ENCODE results near the gene COL23A1. TPM values are rescaled to one million over a fixed set of nuclear protein-coding genes. Genes with fewer than 3 reads are reported as not detected.
A peak's percentile ranks its signal among the peaks of the same experiment; 100 is the strongest.

Gene COL23A1
- total RNA-seq, 4 donors from 2014 or later, result 0.83 to 1.8 (median 1.5) TPM

GRCh38 chr5:178385496-178385890 is 204.7 kb downstream of the COL23A1 start:
- Histone ChIP-seq H3K9me3 (no peaks in the 10 kb centered on the region), H3K27ac (replicated peaks in 1 of 4) (no peak overlapping the region), H3K36me3 (no peaks in the 10 kb centered on the region), H3K27me3 (peaks cover 0 to 36% (median 0%) of the 10 kb centered on the region in 4 donors), H3K4me1 (peaks cover 3 to 29% (median 23%) of the 10 kb centered on the region in 4 donors), H3K4me3 (no peak overlapping the region)
- no peak for TF ChIP-seq CTCF (IDR thresholded peaks at IDR 0.05)
- TF ChIP-seq POLR2A (IDR thresholded peaks at IDR 0.05; ENCODE audit: low read depth), result no peak
- TF ChIP-seq POLR2AphosphoS5 (IDR thresholded peaks at IDR 0.05), result no peak
- no peak for TF ChIP-seq EP300 (IDR thresholded peaks at IDR 0.05)
- intact Hi-C loops (cut with DNase I), result no loop called here
- WGBS, result 65% methylated on average over 13 of the region's 13 CpGs
- DNase-seq (ENCODE audit: extremely low spot score), result no peak

- Histone ChIP-seq H3K27ac (replicated peaks in 1 of 4) (no peak overlapping the region), H3K36me3 (no peaks in the 10 kb centered on the region), H3K4me1 (peaks cover 3 to 26% (median 21%) of the 10 kb centered on the region in 4 donors), H3K4me3 (no peak overlapping the region), H3K27me3 (peaks cover 0 to 36% (median 0%) of the 10 kb centered on the region in 4 donors), H3K9me3 (no peaks in the 10 kb centered on the region)
- TF ChIP-seq CTCF (IDR thresholded peaks at IDR 0.05), result no peak
- no peak for DNase-seq (ENCODE audit: extremely low spot score)
- 83% methylated on average over 10 of the region's 15 CpGs for WGBS
- intact Hi-C loops (cut with DNase I), result no loop called here
Observed at GRCh38 chr5:178384816-178385495, 205.2 kb downstream of the COL23A1 start.

GRCh38 chr5:178383919-178384815 is 206.0 kb downstream of the COL23A1 start:
- intact Hi-C loops (cut with DNase I), result no loop called here

GRCh38 chr5:178383301-178383918 is 206.8 kb downstream of the COL23A1 start:
- DNase-seq (ENCODE audit: extremely low spot score), result no peak
- WGBS, result 78% methylated on average over 5 of the region's 13 CpGs
- Histone ChIP-seq H3K27me3 (peaks cover 0 to 33% (median 0%) of the 10 kb centered on the region in 4 donors), H3K36me3 (no peaks in the 10 kb centered on the region), H3K9me3 (no peaks in the 10 kb centered on the region), H3K4me3 (peak overlapping the region in 1 of 4 donors; percentile 23), H3K27ac (replicated peaks in 1 of 4) (no peak overlapping the region), H3K4me1 (peaks cover 3 to 29% (median 24%) of the 10 kb centered on the region in 4 donors)
- intact Hi-C loops (cut with DNase I), result no loop called here
- TF ChIP-seq POLR2AphosphoS5 (IDR thresholded peaks at IDR 0.05) (no peak), CTCF (IDR thresholded peaks at IDR 0.05) (no peak), EP300 (IDR thresholded peaks at IDR 0.05) (no peak)

More at GRCh38 chr5:178383919-178384815, 206.0 kb downstream of the COL23A1 start:
- Histone ChIP-seq H3K4me3 (peak overlapping the region; percentile 17 to 33 (median 22)), H3K27me3 (peaks cover 0 to 36% (median 0%) of the 10 kb centered on the region in 4 donors), H3K27ac (replicated peaks in 1 of 4) (no peak overlapping the region), H3K9me3 (no peaks in the 10 kb centered on the region), H3K36me3 (no peaks in the 10 kb centered on the region), H3K4me1 (peaks cover 3 to 24% (median 19%) of the 10 kb centered on the region in 4 donors)
- no peak for TF ChIP-seq EP300 (IDR thresholded peaks at IDR 0.05)
- no peak for TF ChIP-seq POLR2A (IDR thresholded peaks at IDR 0.05; ENCODE audit: low read depth)
- no peak for TF ChIP-seq CTCF (IDR thresholded peaks at IDR 0.05)
- TF ChIP-seq POLR2AphosphoS5 (IDR thresholded peaks at IDR 0.05), result no peak
- 55% methylated on average over 33 of the region's 42 CpGs for WGBS
- no peak for DNase-seq (ENCODE audit: extremely low spot score)
